Transverse colon (tissue), 3 donors: ENCODE data around the gene SLC50A1.

Experiments used
- CTCF ChIP-seq, 5 experiments: fragments of 200-600 bp in 3 of 5; fragments of 450-650 bp in 2 of 5; sonication (generic) in 3 of 5; IDR thresholded peaks; 1 replicate in 2 of 5; 2 replicates in 3 of 5; pipeline ENCODE4 v1.5.1; 2016 to 2017; ENCODE audit warnings: antibody characterized with exemption in 5 of 5, inconsistent platforms in 3 of 5, mild to moderate bottlenecking in 2 of 5, moderate library complexity in 1 of 5
- EP300 ChIP-seq: sonication (generic); formaldehyde crosslinking; IDR thresholded peaks from one replicate; pipeline ENCODE4 v1.6.1; 2017; ENCODE audit warnings: antibody characterized with exemption, low read depth
- POLR2A ChIP-seq: fragments of 450-650 bp; IDR thresholded peaks from one replicate; pipeline ENCODE4 v1.6.1; 2016; ENCODE audit warnings: antibody characterized with exemption, mild to moderate bottlenecking, moderate library complexity

- no peak for TF ChIP-seq CTCF (IDR thresholded peaks at IDR 0.05)
- TF ChIP-seq POLR2A, result no peak
- TF ChIP-seq EP300, result no peak
Measured at GRCh38 chr1:155168456-155169210, 33.0 kb downstream of the SLC50A1 start.
